Stomach (tissue), 9 donors: ENCODE results near the gene SMCO2. TPM values are rescaled to one million over a fixed set of nuclear protein-coding genes. Genes with fewer than 3 reads are reported as not detected.

Experiments
- DNase-seq, 2 donors: peaks; one replicate each; pipeline versions ENCODE4 v3.0.0 to v3.0.0-alpha.2; 2013 to 2019
- H3K27ac ChIP-seq, 5 donors: fragments of 200-600 bp in 4 of 5; sonication (generic) in 4 of 5; one replicate each; pipeline ENCODE4 v1.5.1; 2013 to 2019; ENCODE audit warnings: mild to moderate bottlenecking in 1 of 5, moderate library complexity in 1 of 5
- H3K27me3 ChIP-seq, 3 donors: fragments of 200-600 bp; sonication (generic); one replicate each; pipeline ENCODE4 v1.5.1; 2017 to 2019; ENCODE audit warnings: mixed run types in 1 of 3
- H3K36me3 ChIP-seq, 4 donors: fragments of 200-600 bp; sonication (generic); 1 replicate in 3 of 4; 2 replicates in 1 of 4; pipeline ENCODE4 v1.5.1; 2016 to 2019
- H3K4me1 ChIP-seq, 4 donors: fragments of 200-600 bp; sonication (generic); one replicate each; pipeline ENCODE4 v1.5.1; 2016 to 2019
- H3K4me3 ChIP-seq, 4 donors: fragments of 200-600 bp; sonication (generic) in 3 of 4; one replicate each; pipeline ENCODE4 v1.5.1; 2016 to 2019; ENCODE audit warnings: mild to moderate bottlenecking in 1 of 4
- H3K9me3 ChIP-seq, 4 donors: fragments of 200-600 bp; sonication (generic); one replicate each; pipeline ENCODE4 v1.5.1; 2016 to 2019
- CTCF ChIP-seq, 7 experiments: fragments of 450-650 bp in 4 of 7; fragments of 200-600 bp in 3 of 7; sonication (generic) in 3 of 7; IDR thresholded peaks; one replicate each; pipeline ENCODE4 v1.5.1; 2016 to 2019; ENCODE audit warnings: antibody characterized with exemption in 7 of 7, control low read depth in 2 of 7, mild to moderate bottlenecking in 1 of 7
- EP300 ChIP-seq: sonication (generic); formaldehyde crosslinking; IDR thresholded peaks from one replicate; pipeline ENCODE4 v1.6.1; 2017; ENCODE audit warnings: antibody characterized with exemption
- POLR2A ChIP-seq, 4 donors: fragments of 450-650 bp; IDR thresholded peaks; one replicate each; pipeline ENCODE4 v1.6.1; 2016; ENCODE audit warnings: antibody characterized with exemption in 4 of 4, control low read depth in 2 of 4, mild to moderate bottlenecking in 1 of 4, moderate library complexity in 1 of 4
- POLR2AphosphoS5 ChIP-seq, 3 donors: sonication (generic); formaldehyde crosslinking; IDR thresholded peaks; one replicate each; pipeline ENCODE4 v1.6.1; 2016; ENCODE audit warnings: antibody characterized with exemption in 3 of 3
- WGBS, 5 donors: extraction: QIAGEN DNeasy Blood & Tissue Kit in 3 of 5; methylation state at CpG; one replicate each; pipeline versions ENCODE4 v1.1.5 to v1.1.7; 2013 to 2018; 5-methylcytosine and 5-hydroxymethylcytosine counted together
- intact Hi-C: fragments of 100-400 bp; cut with DNase I; formaldehyde crosslinking; loops from one replicate; pipeline ENCODE4 v1.15.1; 2023; ENCODE audit warnings: low total_unique reads
- polyA plus RNA-seq, 3 donors: library from polyadenylated mRNA; stranded (reverse); fragments of 200-250 nt; gene quantifications; one replicate each; pipeline ENCODE4 v1.2.3, GENCODE V29; 2013
- total RNA-seq, 5 donors: library from RNA; depleted of rRNA; stranded (reverse); fragments of >200 nt; gene quantifications; one replicate each; pipeline versions ENCODE4 v1.1.0 to v1.2.3, GENCODE V29; 2014 to 2016
- donor health status: healthy with polysubstance abuse.
- donor health status: Bipolar disorder and iron deficiency.
- donor health status: healthy.

The SMCO2 gene
- total and polyA plus RNA-seq, 8 donors = 1.2 to 2.5 TPM; not detected in 6

- Histone ChIP-seq H3K27ac (no peak overlapping the region), H3K9me3 (peaks cover 0 to 4% (median 0%) of the 10 kb centered on the region in 4 donors), H3K4me3 (no peak overlapping the region), H3K36me3 (no peaks in the 10 kb centered on the region), H3K27me3 (no peaks in the 10 kb centered on the region), H3K4me1 (no peaks in the 10 kb centered on the region)
- intact Hi-C loops = no loop called here
- DNase-seq = no peak
- WGBS, 5 donors = 76 to 89% (median 88%) methylated on average over 6 of the region's 6 CpGs
- no peak for TF ChIP-seq POLR2A (IDR thresholded peaks at IDR 0.05)
- no peak for TF ChIP-seq EP300
These were observed 55.5 kb downstream of the SMCO2 start for GRCh38 chr12:27502021-27502435.

- 67 to 80% (median 76%) methylated on average over 2 of the region's 2 CpGs for WGBS, 5 donors
- Histone ChIP-seq H3K9me3 (peaks cover 0 to 4% (median 0%) of the 10 kb centered on the region in 4 donors), H3K27ac (no peak overlapping the region), H3K4me3 (no peak overlapping the region), H3K4me1 (no peaks in the 10 kb centered on the region), H3K27me3 (no peaks in the 10 kb centered on the region), H3K36me3 (no peaks in the 10 kb centered on the region)
- no peak for DNase-seq
- no peak for TF ChIP-seq CTCF (IDR thresholded peaks at IDR 0.05)
- no peak for TF ChIP-seq EP300
- no peak for TF ChIP-seq POLR2A (IDR thresholded peaks at IDR 0.05)
- TF ChIP-seq POLR2AphosphoS5 (IDR thresholded peaks at IDR 0.05) = no peak
- intact Hi-C loops = no loop called here
These were observed 58.0 kb downstream of the SMCO2 start for GRCh38 chr12:27504507-27504906.

GRCh38 chr12:27505109-27505508 lies 58.6 kb downstream of the SMCO2 start:
- H3K4me1 ChIP-seq = no peaks in the 10 kb centered on the region
- H3K27ac ChIP-seq = no peak overlapping the region
- no peaks in the 10 kb centered on the region for H3K36me3 ChIP-seq
- H3K9me3 ChIP-seq = peaks cover 0 to 4% (median 0%) of the 10 kb centered on the region in 4 donors
- no peak for DNase-seq
- intact Hi-C loops = no loop called here
- no peak overlapping the region for H3K4me3 ChIP-seq
- WGBS, 5 donors = 83 to 95% (median 90%) methylated on average over 2 of the region's 2 CpGs
- H3K27me3 ChIP-seq = no peaks in the 10 kb centered on the region
- no peak for TF ChIP-seq POLR2AphosphoS5 (IDR thresholded peaks at IDR 0.05)

- TF ChIP-seq POLR2AphosphoS5 (IDR thresholded peaks at IDR 0.05) = no peak
- no peak for TF ChIP-seq EP300
- no peak for TF ChIP-seq POLR2A (IDR thresholded peaks at IDR 0.05)
- no peak for TF ChIP-seq CTCF (IDR thresholded peaks at IDR 0.05)
- DNase-seq = no peak
- intact Hi-C loops = no loop called here
- no peak overlapping the region for H3K4me3 ChIP-seq
- H3K36me3 ChIP-seq = no peaks in the 10 kb centered on the region
- H3K4me1 ChIP-seq = no peaks in the 10 kb centered on the region
- H3K9me3 ChIP-seq = peaks cover 0 to 4% (median 0%) of the 10 kb centered on the region in 4 donors
- H3K27ac ChIP-seq = no peak overlapping the region
- no peaks in the 10 kb centered on the region for H3K27me3 ChIP-seq
These were observed 59.2 kb downstream of the SMCO2 start for GRCh38 chr12:27505761-27506160.

- H3K27ac ChIP-seq = no peak overlapping the region
- no peaks in the 10 kb centered on the region for H3K27me3 ChIP-seq
- no peak for DNase-seq
- H3K9me3 ChIP-seq = peaks cover 0 to 4% (median 0%) of the 10 kb centered on the region in 4 donors
- H3K36me3 ChIP-seq = no peaks in the 10 kb centered on the region
- H3K4me3 ChIP-seq = no peak overlapping the region
- peaks cover 0 to 9% (median 6%) of the 10 kb centered on the region in 4 donors for H3K4me1 ChIP-seq
- no peak for TF ChIP-seq POLR2A (IDR thresholded peaks at IDR 0.05)
- no peak for TF ChIP-seq POLR2AphosphoS5 (IDR thresholded peaks at IDR 0.05)
- TF ChIP-seq CTCF (IDR thresholded peaks at IDR 0.05) = no peak
- no peak for TF ChIP-seq EP300
- 96 to 100% (median 98%) methylated on average over 2 of the region's 2 CpGs for WGBS, 5 donors
- intact Hi-C loops = no loop called here
These were observed 60.2 kb downstream of the SMCO2 start for GRCh38 chr12:27506645-27507189.
